Activated CD4-positive, alpha-beta T cell treated with anti-CD3 and anti-CD28 coated beads, Interleukin-2, amount 10 ng/mL, durations not matched to agents 7 days and 5 days (primary cell): ENCODE measurements around the gene ADD3. TPM values are rescaled to one million over a fixed set of nuclear protein-coding genes. Genes with fewer than 3 reads are reported as not detected.

Experiments used
- CTCF ChIA-PET: fragments of 350-600 bp; sonication (Branson Sonifier 250); formaldehyde crosslinking; loops from one replicate; lab custom pipeline; 2021; ENCODE audit warnings: antibody characterized with exemption; lab: Charles Lee
- POLR2A ChIA-PET: fragments of 350-600 bp; sonication (Branson Sonifier 250); formaldehyde crosslinking; loops from one replicate; lab custom pipeline; 2021; ENCODE audit warnings: antibody characterized with exemption; lab: Charles Lee
- DNase-seq: peaks from one replicate; pipeline ENCODE4 v3.0.0-alpha.2; 2020
- H3K27ac Mint-ChIP-seq: one replicate; pipeline ENCODE4 v1.8.0; 2021; ENCODE audit warnings: mild to moderate bottlenecking, moderate library complexity, mixed read lengths
- H3K27me3 Mint-ChIP-seq: one replicate; pipeline ENCODE4 v1.8.0; 2021; ENCODE audit warnings: mixed read lengths
- H3K36me3 Mint-ChIP-seq: one replicate; pipeline ENCODE4 v1.8.0; 2021; ENCODE audit warnings: low read depth, mixed read lengths
- H3K4me1 Mint-ChIP-seq: one replicate; pipeline ENCODE4 v1.8.0; 2021; ENCODE audit warnings: mixed read lengths
- H3K4me3 Mint-ChIP-seq: one replicate; pipeline ENCODE4 v1.8.0; 2021; ENCODE audit warnings: mild to moderate bottlenecking, moderate library complexity, mixed read lengths
- H3K9me3 Mint-ChIP-seq: one replicate; pipeline ENCODE4 v1.8.0; 2021; ENCODE audit warnings: mixed read lengths
- total RNA-seq, 2 experiments: library from RNA; stranded (reverse); gene quantifications; one replicate each; pipeline ENCODE4 v1.2.3, GENCODE V29; 2021

The ADD3 gene
- total RNA-seq, 2 experiments from 2014 or later, result 360 to 444 TPM

GRCh38 chr10:110174201-110174600 lies 166.4 kb downstream of the ADD3 start:
- Mint-ChIP-seq H3K36me3 (no peaks in the 10 kb centered on the region), H3K27me3 (peaks cover 64% of the 10 kb centered on the region), H3K4me3 (no peak overlapping the region), H3K4me1 (peaks cover 9% of the 10 kb centered on the region), H3K27ac (no peak overlapping the region), H3K9me3 (no peaks in the 10 kb centered on the region)
- ChIA-PET POLR2A (no interaction called here), CTCF (interaction anchor here (0.5 to 1.8 kb wide), 3 partner anchors 10 to 293 kb away, joined by 3 to 4 read pairs (median 3); no protein-coding TSS in a partner anchor)
- DNase-seq, result no peak

DNA sequence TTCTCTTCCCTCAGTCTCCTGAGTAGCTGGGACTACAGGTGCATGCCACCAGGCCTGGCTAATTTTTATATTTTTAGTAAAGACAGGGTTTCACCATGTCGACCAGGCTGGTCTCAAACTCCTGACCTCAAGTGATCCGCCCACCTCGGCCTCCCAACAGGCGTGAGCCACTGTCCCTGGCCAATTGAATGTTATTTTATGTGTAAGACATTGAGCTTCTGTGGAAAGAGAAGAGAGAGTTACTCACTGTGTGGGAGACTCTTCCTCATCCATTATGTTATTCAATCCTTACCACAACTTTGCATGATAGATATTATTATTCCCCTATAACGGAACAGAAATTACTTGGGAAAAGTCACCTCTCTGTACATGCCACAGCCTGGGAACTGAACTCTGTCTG lies 167.0 kb downstream of the ADD3 start:
- no peak for DNase-seq
- Mint-ChIP-seq H3K9me3 (no peaks in the 10 kb centered on the region), H3K36me3 (no peaks in the 10 kb centered on the region), H3K4me3 (no peak overlapping the region), H3K27ac (no peak overlapping the region), H3K4me1 (peaks cover 8% of the 10 kb centered on the region), H3K27me3 (peaks cover 62% of the 10 kb centered on the region)
- CTCF ChIA-PET, result interaction anchor here (0.7 to 1.8 kb wide), 2 partner anchors 10 to 11 kb away, joined by 3 to 4 read pairs; no protein-coding TSS in a partner anchor
- POLR2A ChIA-PET, result no interaction called here

DNA sequence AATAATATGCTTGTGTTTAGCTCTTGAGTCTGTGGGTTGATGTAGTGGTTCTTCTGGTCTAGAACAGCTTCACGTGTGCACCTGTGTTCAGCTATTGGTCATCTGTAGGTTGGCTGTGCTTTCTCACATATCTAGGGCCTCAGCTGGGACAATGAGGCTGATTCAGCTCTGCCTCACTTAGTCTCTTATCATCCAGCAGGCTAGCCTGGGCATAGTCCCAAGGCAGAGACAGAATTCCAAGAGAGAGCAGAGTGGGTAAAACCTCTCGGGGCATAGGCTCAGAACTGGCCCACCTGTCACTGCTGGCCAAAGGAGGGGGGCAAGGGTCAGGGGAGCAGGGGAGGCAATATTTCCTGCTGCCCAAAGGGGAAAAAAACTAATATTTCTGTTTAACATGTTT lies 167.6 kb downstream of the ADD3 start:
- ChIA-PET CTCF (interaction anchor here (0.7 to 1.8 kb wide), 3 partner anchors 9 to 29 kb away, joined by 3 to 4 read pairs (median 3); no protein-coding TSS in a partner anchor), POLR2A (no interaction called here)
- H3K4me3 Mint-ChIP-seq, result no peak overlapping the region
- no peaks in the 10 kb centered on the region for H3K36me3 Mint-ChIP-seq
- peaks cover 7% of the 10 kb centered on the region for H3K4me1 Mint-ChIP-seq
- no peak for DNase-seq
- H3K27ac Mint-ChIP-seq, result no peak overlapping the region
- H3K27me3 Mint-ChIP-seq, result peaks cover 57% of the 10 kb centered on the region
- no peaks in the 10 kb centered on the region for H3K9me3 Mint-ChIP-seq

GRCh38 chr10:110176141-110177030 lies 168.6 kb downstream of the ADD3 start:
- ChIA-PET CTCF (interaction anchor here (0.6 to 1.5 kb wide), 2 partner anchors 28 to 420 kb away, joined by 3 to 5 read pairs; no protein-coding TSS in a partner anchor), POLR2A (no interaction called here)
- Mint-ChIP-seq H3K27me3 (peaks cover 49% of the 10 kb centered on the region), H3K4me1 (peaks cover 2% of the 10 kb centered on the region), H3K4me3 (no peak overlapping the region), H3K27ac (no peak overlapping the region), H3K9me3 (no peaks in the 10 kb centered on the region), H3K36me3 (no peaks in the 10 kb centered on the region)
- DNase-seq, result no peak

GRCh38 chr10:110179220-110179619 lies 171.4 kb downstream of the ADD3 start:
- ChIA-PET POLR2A (no interaction called here), CTCF (interaction anchor here (0.6 to 2.4 kb wide), 4 partner anchors 10 to 313 kb away, joined by 3 to 11 read pairs (median 4); no protein-coding TSS in a partner anchor)
- Mint-ChIP-seq H3K36me3 (no peaks in the 10 kb centered on the region), H3K4me1 (peaks cover 2% of the 10 kb centered on the region), H3K4me3 (no peak overlapping the region), H3K9me3 (no peaks in the 10 kb centered on the region), H3K27me3 (peaks cover 39% of the 10 kb centered on the region), H3K27ac (no peak overlapping the region)
- DNase-seq, result no peak

DNA sequence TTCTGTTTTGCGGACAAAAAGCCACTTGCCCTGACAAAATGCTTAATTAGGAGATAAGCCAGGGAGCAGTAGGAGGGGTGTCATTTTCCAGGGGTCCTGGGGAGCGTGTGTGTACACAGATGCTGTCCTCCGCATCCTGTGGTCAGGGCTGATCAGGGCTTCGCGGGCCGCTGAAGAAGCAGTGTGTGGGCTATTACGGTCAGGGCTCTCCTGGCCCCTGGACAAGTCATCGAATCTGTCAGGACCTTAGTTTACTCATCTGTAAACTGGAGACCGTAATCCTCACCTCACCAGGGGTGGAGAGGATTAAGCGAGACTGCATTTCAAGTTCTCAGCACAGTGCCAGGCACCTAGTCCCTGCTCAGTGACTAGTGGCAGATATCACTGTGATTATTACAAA lies 173.7 kb downstream of the ADD3 start:
- ChIA-PET POLR2A (no interaction called here), CTCF (interaction anchor here (0.8 to 2.0 kb wide), 3 partner anchors 13 to 52 kb away, joined by 3 to 5 read pairs (median 4); no protein-coding TSS in a partner anchor)
- Mint-ChIP-seq H3K4me1 (no peaks in the 10 kb centered on the region), H3K9me3 (no peaks in the 10 kb centered on the region), H3K27me3 (peaks cover 35% of the 10 kb centered on the region), H3K36me3 (no peaks in the 10 kb centered on the region), H3K27ac (no peak overlapping the region), H3K4me3 (no peak overlapping the region)
- no peak for DNase-seq

- POLR2A ChIA-PET, result no interaction called here
- H3K27ac Mint-ChIP-seq, result no peak overlapping the region
- H3K4me1 Mint-ChIP-seq, result no peaks in the 10 kb centered on the region
- no peak overlapping the region for H3K4me3 Mint-ChIP-seq
- H3K27me3 Mint-ChIP-seq, result peaks cover 37% of the 10 kb centered on the region
- CTCF ChIA-PET, result interaction anchor here (1.7 to 2.0 kb wide), 2 partner anchors 14 to 28 kb away, joined by 4 to 5 read pairs; no protein-coding TSS in a partner anchor
- no peak for DNase-seq
- H3K36me3 Mint-ChIP-seq, result no peaks in the 10 kb centered on the region
- no peaks in the 10 kb centered on the region for H3K9me3 Mint-ChIP-seq
Measured at GRCh38 chr10:110181911-110182310, 174.1 kb downstream of the ADD3 start.

DNA sequence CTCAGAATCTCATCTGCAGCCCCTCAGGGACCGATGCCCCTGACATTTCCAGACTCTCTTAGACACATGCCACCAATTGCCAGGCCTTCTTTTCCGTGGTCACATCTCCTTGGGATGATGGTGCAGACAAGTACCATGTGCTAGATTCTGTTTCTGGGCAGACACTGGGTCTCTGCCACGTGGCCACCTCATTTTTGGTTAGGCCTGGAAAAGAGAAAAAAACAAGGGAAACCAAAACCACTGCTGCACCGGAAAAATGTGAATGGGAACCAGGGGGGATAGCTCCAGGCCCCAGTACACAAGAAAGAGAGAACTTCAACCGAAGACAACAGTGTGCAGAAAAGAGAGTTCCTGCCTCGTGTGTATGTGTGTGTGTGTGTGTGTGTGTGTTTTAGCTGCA lies 176.6 kb downstream of the ADD3 start:
- peaks cover 32% of the 10 kb centered on the region for H3K27me3 Mint-ChIP-seq
- no peaks in the 10 kb centered on the region for H3K9me3 Mint-ChIP-seq
- no peaks in the 10 kb centered on the region for H3K4me1 Mint-ChIP-seq
- no peak overlapping the region for H3K27ac Mint-ChIP-seq
- ChIA-PET CTCF (interaction anchor here (1.4 kb wide), 1 partner anchor 10 kb away, joined by 4 read pairs; no protein-coding TSS in a partner anchor), POLR2A (no interaction called here)
- H3K4me3 Mint-ChIP-seq, result no peak overlapping the region
- no peaks in the 10 kb centered on the region for H3K36me3 Mint-ChIP-seq
- no peak for DNase-seq

Other genes starting within 250 kb of the ADD3 start
- gene XPNPEP1, start 84.5 kb upstream of the ADD3 start, total RNA-seq, result 10 to 100 TPM; 83.2 to 87.3 TPM
- gene MXI1, start 199.6 kb downstream of the ADD3 start, total RNA-seq, result 10 to 100 TPM; 16.2 to 19.8 TPM